DOHH2 (cell line): ENCODE measurements around the gene NOS1.

Experiments
- H3F3A ChIP-seq: fragments of 200-600 bp; sonication (generic), shearing (Covaris generic); 2 replicates; pipeline ENCODE4 v1.6.0; 2016; ENCODE audit warnings: antibody characterized with exemption, mild to moderate bottlenecking; ENCODE audit not compliant: control insufficient read depth, insufficient read depth
- H3K27ac ChIP-seq: fragments of 200-600 bp; sonication (generic); 2 replicates; pipeline ENCODE4 v1.5.1; 2014; ENCODE audit warnings: low read depth, mild to moderate bottlenecking, low read length, moderate library complexity
- H3K27me3 ChIP-seq: fragments of 200-600 bp; sonication (generic); 2 replicates; pipeline ENCODE4 v1.6.1; 2014; ENCODE audit warnings: mild to moderate bottlenecking, low read length, mixed read lengths; ENCODE audit not compliant: control insufficient read depth
- H3K36me3 ChIP-seq: fragments of 200-600 bp; sonication (generic); 2 replicates; pipeline ENCODE4 v1.6.1; 2014; ENCODE audit warnings: mild to moderate bottlenecking, low read length, moderate library complexity, mixed read lengths; ENCODE audit not compliant: control insufficient read depth
- H3K4me1 ChIP-seq: fragments of 200-600 bp; sonication (generic); 2 replicates; pipeline ENCODE4 v1.6.1; 2014; ENCODE audit warnings: mild to moderate bottlenecking, low read length, mixed read lengths; ENCODE audit not compliant: control insufficient read depth
- H3K4me2 ChIP-seq: fragments of 200-600 bp; sonication (generic); 2 replicates; pipeline ENCODE4 v1.6.0; 2014; ENCODE audit warnings: mild to moderate bottlenecking, low read length, moderate library complexity
- H3K4me3 ChIP-seq: fragments of 200-600 bp; sonication (generic); 2 replicates; pipeline ENCODE4 v1.5.1; 2014; ENCODE audit warnings: mild to moderate bottlenecking, low read length, mixed read lengths
- H3K79me2 ChIP-seq: fragments of 200-600 bp; sonication (generic); 2 replicates; pipeline ENCODE4 v1.6.1; 2014; ENCODE audit warnings: mild to moderate bottlenecking, low read length, mixed read lengths; ENCODE audit not compliant: control insufficient read depth
- H3K9me2 ChIP-seq: fragments of 200-600 bp; sonication (generic); replicated peaks from 2 replicates; pipeline ENCODE4 v1.6.1; 2014; ENCODE audit warnings: mild to moderate bottlenecking, low read length, mixed read lengths; ENCODE audit not compliant: control insufficient read depth
- H3K9me3 ChIP-seq: fragments of 200-600 bp; sonication (generic); 2 replicates; pipeline ENCODE4 v1.6.1; 2014; ENCODE audit warnings: antibody characterized with exemption, low read length, mixed read lengths; ENCODE audit not compliant: control insufficient read depth, insufficient read depth
- H4K20me1 ChIP-seq: fragments of 200-600 bp; sonication (generic); 2 replicates; pipeline ENCODE4 v1.6.0; 2014; ENCODE audit warnings: low read depth, mild to moderate bottlenecking, antibody characterized with exemption, low read length, moderate library complexity; ENCODE audit not compliant: control insufficient read depth, insufficient read depth
- EZH2phosphoT487 ChIP-seq: fragments of 200-600 bp; sonication (generic); IDR thresholded peaks from 2 replicates; pipeline ENCODE4 v1.6.1; 2017; ENCODE audit warnings: borderline replicate concordance, mild to moderate bottlenecking, antibody characterized with exemption, low read length, moderate library complexity, mixed read lengths
- TF ChIP-seq, protein P1 (sequence below): fragments of 200-600 bp; sonication (generic); IDR thresholded peaks from one replicate; pipeline ENCODE4 v1.5.1; 2014; ENCODE audit warnings: antibody characterized with exemption, mild to moderate bottlenecking, low read depth, low read length; ENCODE audit not compliant: poor library complexity, severe bottlenecking

The NOS1 gene

DNA sequence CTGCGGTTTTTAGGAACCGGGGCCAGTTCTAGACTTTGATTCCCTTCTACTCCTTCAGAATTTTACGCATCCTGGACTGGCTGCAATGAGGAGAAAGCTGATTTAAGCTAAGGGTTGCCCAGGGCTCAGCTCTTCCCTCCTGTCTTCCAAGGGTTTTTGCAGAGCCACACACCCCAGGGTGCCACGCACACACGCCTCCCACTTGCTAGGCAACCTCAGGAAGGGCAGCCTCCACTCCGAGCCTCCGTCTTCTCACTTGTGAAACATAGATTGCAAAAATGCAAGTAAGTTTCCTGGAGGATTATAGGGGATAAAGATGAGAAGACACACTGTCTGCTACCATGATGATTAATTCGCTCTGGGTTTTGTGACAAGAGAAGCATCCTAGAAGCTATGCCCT lies 31.7 kb downstream of the NOS1 start:
- Histone ChIP-seq H3K4me1 (no peaks in the 10 kb centered on the region), H3K4me3 (no peak overlapping the region), H3K27ac (no peak overlapping the region), H3K36me3 (no peaks in the 10 kb centered on the region), H3K9me3 (no peaks in the 10 kb centered on the region), H3F3A (no peaks in the 10 kb centered on the region), H3K79me2 (no peaks in the 10 kb centered on the region), H4K20me1 (no peaks in the 10 kb centered on the region), H3K4me2 (no peak overlapping the region), H3K27me3 (no peaks in the 10 kb centered on the region; the same call in 1 of the 2 replicates), H3K9me2 (no peaks in the 10 kb centered on the region)
- TF ChIP-seq, protein P1, sequence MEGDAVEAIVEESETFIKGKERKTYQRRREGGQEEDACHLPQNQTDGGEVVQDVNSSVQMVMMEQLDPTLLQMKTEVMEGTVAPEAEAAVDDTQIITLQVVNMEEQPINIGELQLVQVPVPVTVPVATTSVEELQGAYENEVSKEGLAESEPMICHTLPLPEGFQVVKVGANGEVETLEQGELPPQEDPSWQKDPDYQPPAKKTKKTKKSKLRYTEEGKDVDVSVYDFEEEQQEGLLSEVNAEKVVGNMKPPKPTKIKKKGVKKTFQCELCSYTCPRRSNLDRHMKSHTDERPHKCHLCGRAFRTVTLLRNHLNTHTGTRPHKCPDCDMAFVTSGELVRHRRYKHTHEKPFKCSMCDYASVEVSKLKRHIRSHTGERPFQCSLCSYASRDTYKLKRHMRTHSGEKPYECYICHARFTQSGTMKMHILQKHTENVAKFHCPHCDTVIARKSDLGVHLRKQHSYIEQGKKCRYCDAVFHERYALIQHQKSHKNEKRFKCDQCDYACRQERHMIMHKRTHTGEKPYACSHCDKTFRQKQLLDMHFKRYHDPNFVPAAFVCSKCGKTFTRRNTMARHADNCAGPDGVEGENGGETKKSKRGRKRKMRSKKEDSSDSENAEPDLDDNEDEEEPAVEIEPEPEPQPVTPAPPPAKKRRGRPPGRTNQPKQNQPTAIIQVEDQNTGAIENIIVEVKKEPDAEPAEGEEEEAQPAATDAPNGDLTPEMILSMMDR, result no peak
- TF ChIP-seq EZH2phosphoT487, result no peak

DNA sequence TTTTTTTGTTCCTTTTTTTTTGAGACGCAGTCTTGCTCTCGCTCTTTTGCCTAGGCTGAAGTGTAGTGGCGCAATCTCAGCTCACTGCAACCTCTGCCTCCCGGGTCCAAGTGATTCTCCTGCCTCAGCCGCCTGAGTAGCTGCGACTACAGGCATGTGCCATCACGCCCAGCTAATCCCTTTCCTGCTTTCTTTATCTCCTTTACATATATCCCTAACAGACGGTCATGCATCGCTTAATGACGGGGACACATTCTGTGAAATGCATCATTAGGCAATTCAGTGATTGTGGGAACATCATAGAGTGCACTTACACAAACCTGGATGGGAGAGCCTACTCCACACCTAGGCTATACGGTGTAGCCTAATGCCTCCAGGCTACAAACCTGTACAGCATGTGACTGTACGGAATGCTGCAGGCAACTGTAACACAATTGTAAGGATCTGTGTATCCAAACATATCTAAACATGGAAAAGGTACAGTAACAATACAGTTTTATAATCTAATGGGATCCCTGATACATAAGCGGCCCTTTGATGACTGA lies 32.8 kb downstream of the NOS1 start:
- H3K36me3 ChIP-seq, result no peaks in the 10 kb centered on the region
- H3K27me3 ChIP-seq, result no peaks in the 10 kb centered on the region; the same call in 1 of the 2 replicates
- no peaks in the 10 kb centered on the region for H3F3A ChIP-seq
- TF ChIP-seq EZH2phosphoT487, result no peak
- TF ChIP-seq, protein P1, result no peak
- H3K9me3 ChIP-seq, result no peaks in the 10 kb centered on the region
- no peaks in the 10 kb centered on the region for H3K79me2 ChIP-seq
- no peaks in the 10 kb centered on the region for H4K20me1 ChIP-seq
- no peaks in the 10 kb centered on the region for H3K9me2 ChIP-seq
- H3K4me1 ChIP-seq, result no peaks in the 10 kb centered on the region
- H3K27ac ChIP-seq, result no peak overlapping the region
- no peak overlapping the region for H3K4me3 ChIP-seq
- no peak overlapping the region for H3K4me2 ChIP-seq

DNA sequence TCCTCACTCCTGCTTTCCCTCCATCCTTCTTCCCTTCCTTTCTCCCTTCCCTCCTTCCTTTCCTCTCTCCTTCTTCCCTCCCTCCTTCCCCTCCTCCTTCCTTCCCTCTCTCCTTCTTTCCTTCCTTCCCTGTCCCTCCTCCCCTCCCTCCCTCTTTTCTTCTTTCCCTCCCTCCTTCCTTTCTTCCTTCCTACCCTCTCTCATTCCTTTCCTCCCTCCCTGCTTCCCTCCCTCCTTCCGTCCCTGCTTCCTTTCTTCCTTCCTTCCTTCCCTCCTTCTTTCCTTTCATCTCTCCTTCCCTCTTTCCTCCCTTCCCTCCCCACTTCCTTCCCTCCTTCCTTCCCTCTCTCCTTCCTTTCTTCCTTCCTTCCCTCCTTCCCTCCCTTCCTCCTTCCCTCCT lies 39.0 kb downstream of the NOS1 start:
- Histone ChIP-seq H3K27me3 (no peaks in the 10 kb centered on the region), H3K4me3 (no peak overlapping the region), H3K79me2 (no peaks in the 10 kb centered on the region), H3F3A (no peaks in the 10 kb centered on the region), H3K4me1 (no peaks in the 10 kb centered on the region), H3K9me2 (no peaks in the 10 kb centered on the region), H3K36me3 (no peaks in the 10 kb centered on the region), H3K4me2 (no peak overlapping the region), H4K20me1 (no peaks in the 10 kb centered on the region), H3K27ac (no peak overlapping the region), H3K9me3 (no peaks in the 10 kb centered on the region)
- TF ChIP-seq EZH2phosphoT487, result no peak
- TF ChIP-seq, protein P1, result no peak
